Measurements from ENCODE around the gene ACTRT3. TPM values are rescaled to one million over a fixed set of nuclear protein-coding genes. Genes with fewer than 3 reads are reported as not detected.

Gene ACTRT3
- total and polyA plus RNA-seq, 2 of the 13 experiments (the other 11 are each of a cell fraction or from before 2014, with no cell fraction given): 0.42 to 0.97 TPM

- 0 out of 2 replicates have a peak, but pooled peaks have one; percentile 60 for TF ChIP-seq DZIP1 (CRISPR knock-in tag; IDR thresholded peaks at IDR 0.05)
- TF ChIP-seq ZNF607 (CRISPR knock-in tag; IDR thresholded peaks at IDR 0.05; ENCODE audit: borderline replicate concordance): 0 out of 2 replicates have a peak, but pooled peaks have one; percentile 35
- peak; percentile 76; the same call in 1 of the 2 replicates for TF ChIP-seq ZNF687 (CRISPR knock-in tag; IDR thresholded peaks at IDR 0.05)
- no peak for TF ChIP-seq LBX2 (CRISPR knock-in tag; IDR thresholded peaks at IDR 0.05; ENCODE audit: borderline replicate concordance)
- TF ChIP-seq SAFB2 (CRISPR knock-in tag; IDR thresholded peaks at IDR 0.05; ENCODE audit: borderline replicate concordance, low read depth): 0 out of 2 replicates have a peak, but pooled peaks have one; percentile 46
- no peak for TF ChIP-seq ZSCAN20 (CRISPR knock-in tag; IDR thresholded peaks at IDR 0.05; ENCODE audit: borderline replicate concordance)
- no peak for TF ChIP-seq MTA3 (CRISPR knock-in tag; IDR thresholded peaks at IDR 0.05)
- no peak for TF ChIP-seq MZF1 (CRISPR knock-in tag; IDR thresholded peaks at IDR 0.05; ENCODE audit: borderline replicate concordance)
- TF ChIP-seq AGO2 (optimal IDR thresholded peaks at IDR 0.05; ENCODE audit: low read depth, low read length): peak; percentile 98
- peak; percentile 84 for TF ChIP-seq U2AF1 (optimal IDR thresholded peaks at IDR 0.05; ENCODE audit: low read depth, low read length)
- TF ChIP-seq FOXM1 (CRISPR knock-in tag; IDR thresholded peaks at IDR 0.05): 0 out of 2 replicates have a peak, but pooled peaks have one; percentile 23
- TF ChIP-seq RNF2 (conservative IDR thresholded peaks at IDR 0.05; ENCODE audit: low read depth): no peak
- no peak for TF ChIP-seq CCAR2 (optimal IDR thresholded peaks at IDR 0.05; ENCODE audit: low read depth, low read length)
- no peak for TF ChIP-seq MED8 (CRISPR knock-in tag; IDR thresholded peaks at IDR 0.05; ENCODE audit: insufficient replicate concordance)
- TF ChIP-seq CENPT (CRISPR knock-in tag; IDR thresholded peaks at IDR 0.05; ENCODE audit: low read depth): no peak
- no peak for TF ChIP-seq ZNF414 (CRISPR knock-in tag; IDR thresholded peaks at IDR 0.05)
- TF ChIP-seq ZNF703 (CRISPR knock-in tag; IDR thresholded peaks at IDR 0.05; ENCODE audit: borderline replicate concordance): no peak
- TF ChIP-seq ZNF547 (CRISPR knock-in tag; IDR thresholded peaks at IDR 0.05): no peak
- TF ChIP-seq YEATS4 (CRISPR knock-in tag; IDR thresholded peaks at IDR 0.05; ENCODE audit: borderline replicate concordance): 0 out of 2 replicates have a peak, but pooled peaks have one; percentile 16
- no peak for TF ChIP-seq XBP1 (CRISPR knock-in tag; IDR thresholded peaks at IDR 0.05)
- 0 out of 2 replicates have a peak, but pooled peaks have one; percentile 30 for TF ChIP-seq ZNF350 (CRISPR knock-in tag; IDR thresholded peaks at IDR 0.05; ENCODE audit: borderline replicate concordance, low read depth)
- TF ChIP-seq ZNF879 (CRISPR knock-in tag; IDR thresholded peaks at IDR 0.05): no peak
These were observed 5.0 kb downstream of the ACTRT3 start (continued) for GRCh38 chr3:169764312-169764881.
